ENCODE data around the gene HCN2. TPM values are rescaled to one million over a fixed set of nuclear protein-coding genes. Genes with fewer than 3 reads are reported as not detected.

HCN2 gene
- total RNA-seq, 2 donors from 2014 or later = 0.17 to 0.40 TPM

- Histone ChIP-seq H3K4me3 (no peak overlapping the region), H3K9ac (ENCODE audit: low read depth in 2 of 2, low read length in 2 of 2) (no peak overlapping the region), H3K36me3 (no peaks in the 10 kb centered on the region), H3K27ac (no peak overlapping the region), H3K9me3 (no peaks in the 10 kb centered on the region), H3K27me3 (no peaks in the 10 kb centered on the region), H3K4me1 (no peaks in the 10 kb centered on the region)
- intact Hi-C loops (cut with DNase I) = no loop called here
- DNase-seq = no peak
- no peak for TF ChIP-seq CTCF (IDR thresholded peaks at IDR 0.05)
Observed at GRCh38 chr19:547117-547516, 42.6 kb upstream of the HCN2 start.

- no peak overlapping the region for H3K9ac ChIP-seq (ENCODE audit: low read depth in 2 of 2, low read length in 2 of 2)
- H3K4me1 ChIP-seq = no peaks in the 10 kb centered on the region
- H3K9me3 ChIP-seq = no peaks in the 10 kb centered on the region
- no peak for TF ChIP-seq CTCF (IDR thresholded peaks at IDR 0.05)
- intact Hi-C loops (cut with DNase I) = no loop called here
- DNase-seq = no peak
- H3K36me3 ChIP-seq = no peaks in the 10 kb centered on the region
- no peak overlapping the region for H3K4me3 ChIP-seq
- no peaks in the 10 kb centered on the region for H3K27me3 ChIP-seq
- H3K27ac ChIP-seq = no peak overlapping the region
Observed at GRCh38 chr19:547836-548720, 41.6 kb upstream of the HCN2 start.

DNA sequence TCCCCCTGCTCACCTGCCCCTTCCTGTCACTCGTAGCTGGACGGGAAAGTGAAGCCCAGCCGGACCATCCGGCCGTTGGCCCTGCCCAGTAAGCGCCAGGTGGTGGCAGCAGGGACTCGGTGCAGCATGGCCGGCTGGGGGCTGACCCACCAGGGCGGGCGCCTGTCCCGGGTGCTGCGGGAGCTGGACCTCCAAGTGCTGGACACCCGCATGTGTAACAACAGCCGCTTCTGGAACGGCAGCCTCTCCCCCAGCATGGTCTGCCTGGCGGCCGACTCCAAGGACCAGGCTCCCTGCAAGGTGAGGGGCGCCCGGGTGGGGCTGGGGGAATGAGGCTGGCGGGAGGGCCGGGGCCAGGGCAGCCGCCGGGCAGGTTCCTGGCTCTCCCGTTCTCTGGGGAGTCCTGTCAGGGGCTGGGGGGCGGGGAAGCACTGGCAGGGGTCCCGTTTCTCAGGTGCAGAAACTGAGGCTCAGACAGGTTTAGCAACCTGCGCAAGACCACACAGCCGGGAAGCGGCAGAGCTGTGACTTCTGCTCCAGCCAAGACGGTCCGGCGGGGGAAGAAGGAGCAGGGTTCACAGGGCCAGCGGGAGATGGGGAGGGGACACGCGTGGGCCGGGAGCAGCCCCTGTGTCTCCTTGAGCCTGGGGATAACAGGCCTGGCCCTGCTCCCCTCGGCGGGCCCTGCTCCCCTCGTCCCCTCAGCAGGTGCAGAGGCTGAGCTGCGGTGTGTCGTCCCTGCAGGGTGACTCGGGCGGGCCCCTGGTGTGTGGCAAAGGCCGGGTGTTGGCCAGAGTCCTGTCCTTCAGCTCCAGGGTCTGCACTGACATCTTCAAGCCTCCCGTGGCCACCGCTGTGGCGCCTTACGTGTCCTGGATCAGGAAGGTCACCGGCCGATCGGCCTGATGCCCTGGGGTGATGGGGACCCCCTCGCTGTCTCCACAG, 40.5 kb upstream of the HCN2 start:
- Histone ChIP-seq H3K27ac (no peak overlapping the region), H3K27me3 (no peaks in the 10 kb centered on the region), H3K9ac (ENCODE audit: low read depth in 2 of 2, low read length in 2 of 2) (no peak overlapping the region), H3K9me3 (no peaks in the 10 kb centered on the region), H3K4me3 (no peak overlapping the region), H3K36me3 (no peaks in the 10 kb centered on the region), H3K4me1 (no peaks in the 10 kb centered on the region)
- DNase-seq = no peak
- no peak for TF ChIP-seq CTCF (IDR thresholded peaks at IDR 0.05)
- intact Hi-C loops (cut with DNase I) = no loop called here

DNA sequence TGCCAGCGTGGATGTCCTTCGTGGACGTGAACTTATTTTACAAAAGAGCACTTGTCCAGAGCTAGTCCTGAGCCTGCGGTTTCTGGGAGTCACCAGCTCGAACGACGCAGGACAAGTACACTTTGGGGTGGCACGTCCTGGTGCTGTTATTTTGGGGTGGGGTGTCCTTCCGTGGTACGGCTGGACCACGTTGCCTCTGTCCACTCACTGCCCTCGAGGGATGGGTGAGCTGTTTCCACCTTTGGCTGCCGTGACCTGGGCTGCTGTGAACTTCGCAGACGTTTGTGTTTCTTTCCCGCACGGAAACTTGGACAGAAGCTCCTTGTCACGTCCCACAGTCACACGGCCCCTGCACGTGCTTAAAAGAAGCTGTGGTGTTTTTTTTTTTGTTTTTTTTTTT, 34.9 kb upstream of the HCN2 start:
- Histone ChIP-seq H3K4me1 (no peaks in the 10 kb centered on the region), H3K36me3 (no peaks in the 10 kb centered on the region), H3K9me3 (no peaks in the 10 kb centered on the region), H3K27me3 (no peaks in the 10 kb centered on the region), H3K4me3 (no peak overlapping the region), H3K27ac (no peak overlapping the region), H3K9ac (ENCODE audit: low read depth in 2 of 2, low read length in 2 of 2) (no peak overlapping the region)
- no peak for TF ChIP-seq CTCF (IDR thresholded peaks at IDR 0.05)
- no peak for DNase-seq
- intact Hi-C loops (cut with DNase I) = no loop called here

DNA sequence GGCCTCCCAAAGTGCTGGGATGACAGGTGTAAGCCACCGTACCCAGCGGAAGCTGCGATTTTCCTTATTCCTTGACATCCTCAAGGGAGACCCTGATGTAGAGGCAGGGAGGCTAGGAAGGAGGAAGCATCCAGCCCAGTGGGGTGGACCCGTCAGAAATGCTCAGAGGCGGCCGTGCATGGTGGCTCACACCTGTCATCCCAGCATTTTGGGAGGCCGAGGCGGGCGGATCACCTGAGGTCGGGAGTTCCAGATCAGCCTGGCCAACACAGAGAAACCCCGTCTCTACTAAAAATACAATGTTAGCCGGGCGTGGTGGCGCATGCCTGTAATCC, 34.2 kb upstream of the HCN2 start:
- Histone ChIP-seq H3K9ac (ENCODE audit: low read depth in 2 of 2, low read length in 2 of 2) (no peak overlapping the region), H3K4me3 (no peak overlapping the region), H3K27me3 (no peaks in the 10 kb centered on the region), H3K36me3 (no peaks in the 10 kb centered on the region), H3K4me1 (no peaks in the 10 kb centered on the region), H3K27ac (peak overlapping the region; percentile 56), H3K9me3 (no peaks in the 10 kb centered on the region)
- no peak for DNase-seq
- intact Hi-C loops (cut with DNase I) = no loop called here
- no peak for TF ChIP-seq CTCF (IDR thresholded peaks at IDR 0.05)

Measured in colonic mucosa (tissue), 4 donors.